GM12875 (cell line): ENCODE results near the gene MAP7.

Source experiments
- H3K4me3 ChIP-seq: one replicate; pipeline ENCODE4 v1.5.1; 2011; ENCODE audit warnings: low read depth, low read length, control low read depth
- CTCF ChIP-seq: IDR thresholded peaks from 2 replicates; pipeline ENCODE4 v1.5.1; 2011; ENCODE audit warnings: low read depth, mild to moderate bottlenecking, control low read depth, inconsistent platforms, low read length, moderate library complexity, borderline replicate concordance; ENCODE audit not compliant: insufficient read depth

Gene MAP7

GRCh38 chr6:136539967-136540652 lies 10.1 kb downstream of the MAP7 start:
- no peak for TF ChIP-seq CTCF

GRCh38 chr6:136538836-136539235 lies 11.4 kb downstream of the MAP7 start:
- H3K4me3 ChIP-seq: no peak overlapping the region
- no peak for TF ChIP-seq CTCF

More at GRCh38 chr6:136539967-136540652, 10.1 kb downstream of the MAP7 start:
- H3K4me3 ChIP-seq: no peak overlapping the region

DNA sequence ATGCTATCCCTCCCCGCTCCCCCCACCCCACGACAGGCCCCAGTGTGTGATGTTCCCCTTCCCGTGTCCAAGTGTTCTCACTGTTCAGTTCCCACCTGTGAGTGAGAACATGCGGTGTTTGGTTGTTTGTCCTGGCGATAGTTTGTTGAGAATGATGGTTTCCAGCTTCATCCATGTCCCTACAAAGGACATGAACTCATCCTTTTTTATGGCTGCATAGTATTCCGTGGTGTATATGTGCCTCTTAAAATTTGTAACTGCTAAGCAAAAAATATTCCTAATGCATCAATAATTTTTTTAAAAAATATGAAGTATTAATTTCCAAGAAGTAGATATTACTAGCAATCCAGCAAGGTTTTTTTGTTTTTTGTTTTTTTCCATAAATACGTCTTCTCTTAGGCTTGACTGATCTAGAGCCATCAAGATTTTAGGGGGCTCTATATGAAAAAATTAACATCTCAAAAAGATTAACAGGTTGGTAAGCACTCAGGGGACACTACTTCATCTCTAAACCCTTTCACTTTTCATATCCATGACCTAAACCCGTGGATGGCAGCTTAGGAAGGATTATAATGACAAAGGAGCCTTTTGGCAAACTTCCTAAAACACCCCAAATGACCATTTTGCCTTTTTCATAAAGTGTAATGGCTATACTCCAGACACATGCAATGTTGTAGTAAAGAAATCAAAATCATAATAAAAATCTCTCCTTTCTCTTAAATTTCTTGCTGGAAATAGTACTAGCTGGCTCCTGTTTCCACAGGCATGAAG lies 14.2 kb downstream of the MAP7 start:
- H3K4me3 ChIP-seq: no peak overlapping the region
- TF ChIP-seq CTCF: no peak

DNA sequence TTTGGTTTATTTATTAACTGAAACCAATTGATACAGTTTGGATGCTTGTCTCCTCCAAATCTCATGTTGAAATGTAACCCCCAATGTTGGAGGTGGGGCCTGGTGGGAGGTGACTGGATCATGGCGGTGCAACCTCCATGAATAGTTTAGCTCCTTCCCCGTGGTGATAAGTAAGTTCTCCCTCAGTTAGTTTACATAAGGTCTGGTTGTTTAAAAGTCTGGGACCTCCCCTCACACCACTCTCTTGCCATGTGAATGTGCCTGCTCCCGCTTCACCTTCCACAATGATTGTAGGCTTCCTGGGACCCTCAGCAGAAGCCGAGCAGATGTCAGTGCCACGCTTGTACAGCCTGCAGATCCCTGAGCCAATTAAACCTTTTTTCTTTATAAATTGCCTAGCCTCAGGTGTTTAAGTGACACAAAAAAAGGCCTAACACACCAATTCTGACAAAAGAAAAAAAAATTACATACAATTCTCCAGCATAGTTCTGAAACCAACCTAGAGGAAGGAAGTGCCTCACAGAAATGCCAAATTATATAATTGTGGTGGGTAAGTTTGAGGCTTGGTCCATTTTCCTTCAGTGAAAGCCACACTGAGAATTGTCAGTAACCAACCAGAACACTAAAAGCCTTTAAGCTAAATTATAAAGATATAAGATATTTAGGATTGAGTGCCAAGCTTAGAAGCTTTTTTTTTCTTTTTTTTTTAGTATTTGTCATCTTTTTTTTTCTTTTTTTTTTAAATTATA lies 15.0 kb downstream of the MAP7 start:
- TF ChIP-seq CTCF: no peak
- H3K4me3 ChIP-seq: no peak overlapping the region

DNA sequence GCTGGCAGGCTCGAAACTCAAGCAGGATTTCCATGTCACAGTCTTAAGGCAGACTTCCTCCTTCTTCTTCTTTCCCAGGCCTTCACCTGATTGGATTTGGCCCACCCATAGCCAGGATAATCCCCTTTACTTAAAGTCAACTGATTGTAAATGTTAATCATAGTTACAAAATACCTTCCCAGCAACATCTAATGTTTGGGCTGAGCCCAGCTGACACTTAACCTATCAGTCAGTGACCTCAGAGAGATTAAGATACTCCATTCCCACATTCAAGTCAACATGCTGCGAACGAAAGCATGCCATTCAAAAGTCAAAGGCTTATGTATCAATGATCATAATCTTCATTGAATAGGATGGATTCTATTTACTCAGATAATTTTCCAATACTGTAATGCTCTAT lies 16.0 kb downstream of the MAP7 start:
- H3K4me3 ChIP-seq: no peak overlapping the region
- no peak for TF ChIP-seq CTCF

- no peak overlapping the region for H3K4me3 ChIP-seq
- TF ChIP-seq CTCF: no peak
Measured at GRCh38 chr6:136533487-136533886, 16.7 kb downstream of the MAP7 start.
